Activated CD8-positive, alpha-beta T cell treated with anti-CD3 and anti-CD28 coated beads, Interleukin-2, amount 10 ng/mL, durations not matched to agents 7 days and 5 days (primary cell): Measurements from ENCODE around the gene ABHD15. TPM values are rescaled to one million over a fixed set of nuclear protein-coding genes. Genes with fewer than 3 reads are reported as not detected.

Experiments used
- ATAC-seq: fragments of 150-1000 bp; cut with Tn5 transposase; one replicate; pipeline ENCODE4 v1.10.0; 2021; ENCODE audit warnings: moderate library complexity
- CTCF ChIA-PET: fragments of 350-600 bp; sonication (Branson Sonifier 250); formaldehyde crosslinking; loops from one replicate; lab custom pipeline; 2021; ENCODE audit warnings: antibody characterized with exemption; lab: Charles Lee
- POLR2A ChIA-PET: fragments of 350-600 bp; sonication (Branson Sonifier 250); formaldehyde crosslinking; loops from one replicate; lab custom pipeline; 2021; ENCODE audit warnings: antibody characterized with exemption; lab: Charles Lee
- DNase-seq: peaks from one replicate; pipeline ENCODE4 v3.0.0-alpha.2; 2020
- H3K27ac Mint-ChIP-seq: one replicate; pipeline ENCODE4 v1.8.0; 2021; ENCODE audit warnings: mild to moderate bottlenecking, mixed read lengths
- H3K27me3 Mint-ChIP-seq: one replicate; pipeline ENCODE4 v1.8.0; 2021; ENCODE audit warnings: low read depth, mixed read lengths
- H3K36me3 Mint-ChIP-seq: one replicate; pipeline ENCODE4 v1.8.0; 2021; ENCODE audit warnings: low read depth, mixed read lengths
- H3K4me1 Mint-ChIP-seq: one replicate; pipeline ENCODE4 v1.8.0; 2021; ENCODE audit warnings: low read depth, mixed read lengths
- H3K4me3 Mint-ChIP-seq: one replicate; pipeline ENCODE4 v1.8.0; 2021; ENCODE audit warnings: mild to moderate bottlenecking, mixed read lengths
- H3K9me3 Mint-ChIP-seq: one replicate; pipeline ENCODE4 v1.8.0; 2022; ENCODE audit warnings: mixed read lengths; ENCODE audit not compliant: insufficient read depth
- total RNA-seq, 2 experiments: library from RNA; stranded (reverse); gene quantifications; one replicate each; pipeline ENCODE4 v1.2.3, GENCODE V29; 2021

ABHD15 gene, protein sequence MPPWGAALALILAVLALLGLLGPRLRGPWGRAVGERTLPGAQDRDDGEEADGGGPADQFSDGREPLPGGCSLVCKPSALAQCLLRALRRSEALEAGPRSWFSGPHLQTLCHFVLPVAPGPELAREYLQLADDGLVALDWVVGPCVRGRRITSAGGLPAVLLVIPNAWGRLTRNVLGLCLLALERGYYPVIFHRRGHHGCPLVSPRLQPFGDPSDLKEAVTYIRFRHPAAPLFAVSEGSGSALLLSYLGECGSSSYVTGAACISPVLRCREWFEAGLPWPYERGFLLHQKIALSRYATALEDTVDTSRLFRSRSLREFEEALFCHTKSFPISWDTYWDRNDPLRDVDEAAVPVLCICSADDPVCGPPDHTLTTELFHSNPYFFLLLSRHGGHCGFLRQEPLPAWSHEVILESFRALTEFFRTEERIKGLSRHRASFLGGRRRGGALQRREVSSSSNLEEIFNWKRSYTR
- 10 to 100 TPM; 21.1 to 21.7 TPM for total RNA-seq

DNA sequence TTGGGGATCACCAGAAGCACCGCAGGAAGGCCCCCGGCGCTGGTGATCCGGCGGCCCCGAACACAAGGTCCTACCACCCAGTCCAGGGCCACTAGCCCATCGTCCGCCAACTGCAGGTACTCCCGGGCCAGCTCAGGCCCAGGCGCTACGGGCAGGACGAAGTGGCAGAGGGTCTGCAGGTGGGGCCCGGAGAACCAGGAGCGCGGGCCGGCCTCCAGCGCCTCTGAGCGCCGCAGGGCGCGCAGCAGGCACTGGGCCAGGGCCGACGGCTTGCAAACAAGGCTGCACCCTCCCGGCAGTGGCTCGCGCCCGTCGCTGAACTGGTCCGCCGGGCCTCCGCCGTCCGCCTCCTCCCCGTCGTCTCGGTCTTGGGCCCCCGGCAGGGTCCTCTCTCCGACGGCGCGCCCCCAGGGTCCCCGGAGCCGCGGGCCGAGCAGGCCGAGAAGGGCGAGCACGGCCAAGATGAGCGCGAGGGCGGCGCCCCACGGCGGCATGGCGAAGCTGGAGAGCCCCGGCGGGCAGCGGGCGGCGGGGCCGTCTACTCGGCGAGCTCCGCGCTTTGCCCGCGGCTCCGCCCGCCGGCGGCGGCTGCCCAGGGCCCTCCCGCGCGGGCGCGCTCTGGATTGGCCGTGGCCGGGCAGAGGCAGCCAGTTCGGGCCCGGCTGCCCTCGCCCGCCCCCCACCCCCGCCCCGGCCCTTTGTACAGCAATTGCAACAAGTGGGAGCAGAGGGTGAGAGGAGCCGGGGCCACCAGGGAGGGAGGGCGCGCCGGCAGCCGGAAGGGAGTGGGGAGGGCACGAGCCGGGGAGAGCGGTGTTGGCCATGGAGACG lies at the start of gene ABHD15:
Gene ABHD15, minus strand, starts transcription at position 565 of the 831 bp plus-strand sequence. Its CDS starts 71 bp downstream, at position 494.
- peaks cover 45% of the 10 kb centered on the region for H3K4me1 Mint-ChIP-seq
- ATAC-seq: peak; percentile 43
- ChIA-PET CTCF (interaction anchor here (0.8 to 10.9 kb wide), 13 partner anchors 14 to 443 kb away, joined by 3 to 99 read pairs (median 4); partner anchors contain the start of gene ANKRD13B), POLR2A (interaction anchor here (1.0 to 4.7 kb wide), 4 partner anchors 11 to 50 kb away, joined by 3 to 26 read pairs (median 6); no protein-coding TSS in a partner anchor)
- H3K27ac Mint-ChIP-seq: peak within 1 kb of the TSS; percentile 98
- H3K9me3 Mint-ChIP-seq: no peaks in the 10 kb centered on the region
- no peaks in the 10 kb centered on the region for H3K27me3 Mint-ChIP-seq
- DNase-seq: peak; percentile 72
- H3K36me3 Mint-ChIP-seq: peaks cover 40% of the 10 kb centered on the region
- peak within 1 kb of the TSS; percentile 96 for H3K4me3 Mint-ChIP-seq

DNA sequence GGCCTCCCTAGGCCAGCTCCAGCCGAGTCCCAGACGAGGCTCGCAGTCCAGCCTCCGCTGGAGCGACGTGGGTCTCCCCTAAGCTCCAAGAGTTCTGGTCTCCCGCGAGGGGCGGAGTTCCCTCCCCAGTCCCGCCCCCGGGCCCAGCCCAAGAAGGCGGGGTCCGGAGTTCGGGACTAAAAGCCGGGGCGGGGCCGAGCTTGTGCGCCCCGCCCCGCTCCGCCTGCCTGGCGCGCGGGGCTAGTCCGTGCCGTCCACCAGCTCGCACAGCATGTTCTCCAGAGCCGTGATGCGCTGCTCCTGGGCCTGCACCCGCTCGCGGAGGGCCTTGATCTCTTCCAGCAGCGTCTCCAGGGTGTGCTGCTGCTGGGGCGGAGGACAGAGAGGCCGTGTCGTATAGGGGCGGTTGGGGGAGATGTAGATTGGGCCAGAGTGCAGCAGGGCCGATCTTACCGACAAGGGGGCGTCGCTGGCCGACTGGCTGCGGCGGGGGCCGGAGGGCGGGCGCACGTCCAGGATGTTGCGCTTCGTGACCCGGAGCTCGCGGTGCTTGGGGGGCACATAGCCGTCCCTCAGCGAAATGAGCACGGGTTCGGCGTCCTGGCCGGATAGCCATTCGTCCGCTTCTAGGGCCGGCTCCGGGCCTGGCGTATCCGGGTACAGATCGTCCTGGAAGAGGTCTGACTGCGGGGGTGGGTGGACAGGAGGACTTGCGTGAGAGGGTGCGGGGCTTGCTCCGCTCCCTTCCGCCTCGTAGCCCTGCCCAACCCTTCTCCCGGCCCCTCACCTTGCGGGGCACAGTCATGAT lies 48.9 kb upstream of the ABHD15 start:
- Mint-ChIP-seq H3K27me3 (no peaks in the 10 kb centered on the region), H3K4me3 (peak overlapping the region; percentile 81), H3K36me3 (no peaks in the 10 kb centered on the region), H3K27ac (peak overlapping the region; percentile 97), H3K9me3 (no peaks in the 10 kb centered on the region), H3K4me1 (peaks cover 56% of the 10 kb centered on the region)
- DNase-seq (peak; percentile 89), ATAC-seq (peak; percentile 63)
- ChIA-PET CTCF (interaction anchor here (0.8 to 7.7 kb wide), 21 partner anchors 7 to 477 kb away, joined by 3 to 110 read pairs (median 12); partner anchors contain the start of genes ABHD15, ANKRD13B, CORO6 and SSH2), POLR2A (interaction anchor here (0.9 to 4.6 kb wide), 10 partner anchors 18 to 321 kb away, joined by 3 to 26 read pairs (median 6); partner anchors contain the start of genes ABHD15, SSH2, TAOK1 and TP53I13)

DNA sequence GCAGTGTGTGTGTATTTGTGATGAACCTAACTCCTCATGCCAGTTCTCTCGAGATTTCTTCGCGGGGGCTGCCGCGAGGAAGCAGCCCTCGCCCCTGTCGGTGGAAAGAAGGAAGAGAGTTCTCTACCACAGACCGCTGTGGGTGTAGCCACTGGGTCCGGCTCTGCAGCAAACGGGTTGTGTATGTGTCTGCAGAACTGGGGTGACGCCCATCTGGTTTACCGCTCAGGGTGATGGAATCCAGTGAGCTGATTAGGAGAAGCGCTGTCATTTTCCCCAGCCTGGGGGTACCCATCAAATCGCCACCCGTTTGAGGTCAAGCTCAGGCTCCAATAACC lies 48.2 kb upstream of the ABHD15 start:
- H3K27me3 Mint-ChIP-seq: no peaks in the 10 kb centered on the region
- peak overlapping the region; percentile 97 for H3K27ac Mint-ChIP-seq
- H3K9me3 Mint-ChIP-seq: no peaks in the 10 kb centered on the region
- peak overlapping the region; percentile 81 for H3K4me3 Mint-ChIP-seq
- H3K4me1 Mint-ChIP-seq: peaks cover 56% of the 10 kb centered on the region
- peak; percentile 50 for ATAC-seq
- peak; percentile 94 for DNase-seq
- ChIA-PET CTCF (interaction anchor here (0.8 to 7.7 kb wide), 16 partner anchors 8 to 478 kb away, joined by 3 to 110 read pairs (median 21); partner anchors contain the start of genes ABHD15, ANKRD13B, CORO6 and SSH2), POLR2A (interaction anchor here (0.9 to 4.6 kb wide), 8 partner anchors 18 to 225 kb away, joined by 3 to 26 read pairs (median 4); partner anchors contain the start of genes ABHD15, TAOK1 and TP53I13)
- no peaks in the 10 kb centered on the region for H3K36me3 Mint-ChIP-seq

DNA sequence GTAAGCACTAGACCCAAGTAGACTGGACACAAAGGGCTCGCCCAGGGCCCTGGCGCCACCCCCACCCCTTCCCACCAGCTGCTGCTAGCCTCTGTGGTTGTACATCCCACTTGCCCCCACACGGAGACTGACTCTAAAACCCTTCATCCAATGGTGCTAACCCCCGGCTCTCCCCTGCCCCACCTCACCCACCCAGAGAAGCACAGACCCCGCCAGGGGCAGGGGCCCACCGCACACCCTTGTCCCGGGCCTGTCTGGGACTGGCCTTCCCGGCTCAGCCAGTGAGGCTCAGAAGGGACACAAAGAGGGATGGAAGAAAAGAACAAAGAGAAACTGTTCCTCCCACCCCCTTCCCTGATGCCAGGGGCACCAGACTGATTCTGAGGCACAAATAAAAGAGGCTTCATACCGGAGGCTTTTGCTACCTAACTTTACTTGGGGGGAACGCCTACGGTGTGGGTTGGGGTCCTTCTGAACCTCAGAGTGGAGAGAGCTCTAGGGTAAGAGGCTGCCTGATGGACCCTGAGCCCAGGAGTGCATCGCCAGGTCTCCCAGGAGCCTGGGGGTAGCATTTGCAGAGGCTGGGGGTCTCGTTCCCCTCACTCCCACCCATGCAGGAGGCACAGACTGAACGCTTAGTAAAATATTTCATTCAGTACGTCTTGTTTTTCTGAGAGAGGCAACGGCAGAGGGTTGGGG lies 47.7 kb upstream of the ABHD15 start:
- DNase-seq: no peak
- ChIA-PET POLR2A (interaction anchor here (0.9 to 4.6 kb wide), 6 partner anchors 17 to 46 kb away, joined by 3 to 26 read pairs (median 9); partner anchors contain the start of genes ABHD15 and TP53I13), CTCF (interaction anchor here (0.8 to 7.7 kb wide), 19 partner anchors 8 to 479 kb away, joined by 3 to 110 read pairs (median 9); partner anchors contain the start of genes ABHD15, ANKRD13B, CORO6 and TP53I13)
- Mint-ChIP-seq H3K4me1 (peaks cover 53% of the 10 kb centered on the region), H3K27ac (peak overlapping the region; percentile 97), H3K36me3 (no peaks in the 10 kb centered on the region), H3K4me3 (peak overlapping the region; percentile 81), H3K27me3 (no peaks in the 10 kb centered on the region), H3K9me3 (no peaks in the 10 kb centered on the region)
- ATAC-seq: no peak

DNA sequence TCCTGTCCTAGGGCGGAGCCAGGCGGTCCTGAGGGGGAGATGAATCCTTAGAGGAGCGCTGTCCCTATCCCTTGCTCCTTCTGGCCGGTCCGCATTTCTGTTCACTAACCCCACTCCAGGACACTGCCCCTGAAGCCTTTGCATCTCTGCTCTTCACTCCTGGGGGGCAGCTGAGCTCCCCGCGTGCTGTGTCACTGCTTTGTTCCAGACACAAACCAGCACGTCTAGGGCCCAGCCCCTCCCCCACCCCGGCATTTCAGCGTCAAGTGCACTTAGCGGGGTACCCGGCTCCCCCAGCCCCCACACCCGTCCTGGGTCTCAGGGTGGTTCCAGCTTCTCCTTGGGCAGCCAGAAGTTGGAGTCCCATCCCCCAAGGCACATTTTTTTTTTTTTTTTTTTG lies 47.0 kb upstream of the ABHD15 start:
- H3K4me3 Mint-ChIP-seq: peak overlapping the region; percentile 68
- no peaks in the 10 kb centered on the region for H3K9me3 Mint-ChIP-seq
- ChIA-PET POLR2A (no interaction called here), CTCF (interaction anchor here (1.0 to 7.7 kb wide), 17 partner anchors 9 to 317 kb away, joined by 3 to 110 read pairs (median 6); partner anchors contain the start of genes ABHD15, ANKRD13B, CORO6 and TP53I13)
- H3K4me1 Mint-ChIP-seq: peaks cover 46% of the 10 kb centered on the region
- ATAC-seq: no peak
- DNase-seq: no peak
- no peaks in the 10 kb centered on the region for H3K27me3 Mint-ChIP-seq
- no peaks in the 10 kb centered on the region for H3K36me3 Mint-ChIP-seq
- peak overlapping the region; percentile 49 for H3K27ac Mint-ChIP-seq

DNA sequence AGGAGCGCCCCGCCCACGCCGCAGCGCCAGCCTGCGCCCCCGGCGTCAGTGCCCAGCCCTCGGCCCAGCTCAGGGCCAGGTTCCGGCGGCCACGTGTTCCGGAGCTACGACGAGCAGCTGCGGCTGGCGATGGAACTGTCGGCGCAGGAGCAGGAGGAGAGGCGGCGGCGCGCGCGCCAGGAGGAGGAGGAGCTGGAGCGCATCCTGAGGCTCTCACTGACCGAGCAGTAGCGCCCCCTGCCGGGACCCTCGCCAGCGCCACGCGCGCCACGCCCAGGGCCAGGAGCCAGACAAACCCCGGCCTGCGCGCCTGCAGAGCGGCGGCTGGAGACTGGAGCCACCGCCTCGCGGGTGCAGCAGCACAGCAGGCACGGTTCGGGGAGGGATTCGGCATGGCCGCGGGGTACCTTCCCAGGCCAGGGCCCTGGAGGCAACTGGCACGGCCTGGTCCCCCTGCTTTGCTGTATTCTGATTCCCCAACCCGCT lies 46.6 kb upstream of the ABHD15 start:
- peak; percentile 48 for ATAC-seq
- DNase-seq: peak; percentile 96
- Mint-ChIP-seq H3K4me1 (peaks cover 45% of the 10 kb centered on the region), H3K4me3 (peak overlapping the region; percentile 68), H3K27ac (no peak overlapping the region), H3K36me3 (no peaks in the 10 kb centered on the region), H3K27me3 (no peaks in the 10 kb centered on the region), H3K9me3 (no peaks in the 10 kb centered on the region)
- CTCF ChIA-PET: interaction anchor here (0.7 to 7.7 kb wide), 18 partner anchors 9 to 317 kb away, joined by 3 to 110 read pairs (median 6); partner anchors contain the start of genes ABHD15, ANKRD13B, CORO6 and TP53I13
- POLR2A ChIA-PET: no interaction called here

DNA sequence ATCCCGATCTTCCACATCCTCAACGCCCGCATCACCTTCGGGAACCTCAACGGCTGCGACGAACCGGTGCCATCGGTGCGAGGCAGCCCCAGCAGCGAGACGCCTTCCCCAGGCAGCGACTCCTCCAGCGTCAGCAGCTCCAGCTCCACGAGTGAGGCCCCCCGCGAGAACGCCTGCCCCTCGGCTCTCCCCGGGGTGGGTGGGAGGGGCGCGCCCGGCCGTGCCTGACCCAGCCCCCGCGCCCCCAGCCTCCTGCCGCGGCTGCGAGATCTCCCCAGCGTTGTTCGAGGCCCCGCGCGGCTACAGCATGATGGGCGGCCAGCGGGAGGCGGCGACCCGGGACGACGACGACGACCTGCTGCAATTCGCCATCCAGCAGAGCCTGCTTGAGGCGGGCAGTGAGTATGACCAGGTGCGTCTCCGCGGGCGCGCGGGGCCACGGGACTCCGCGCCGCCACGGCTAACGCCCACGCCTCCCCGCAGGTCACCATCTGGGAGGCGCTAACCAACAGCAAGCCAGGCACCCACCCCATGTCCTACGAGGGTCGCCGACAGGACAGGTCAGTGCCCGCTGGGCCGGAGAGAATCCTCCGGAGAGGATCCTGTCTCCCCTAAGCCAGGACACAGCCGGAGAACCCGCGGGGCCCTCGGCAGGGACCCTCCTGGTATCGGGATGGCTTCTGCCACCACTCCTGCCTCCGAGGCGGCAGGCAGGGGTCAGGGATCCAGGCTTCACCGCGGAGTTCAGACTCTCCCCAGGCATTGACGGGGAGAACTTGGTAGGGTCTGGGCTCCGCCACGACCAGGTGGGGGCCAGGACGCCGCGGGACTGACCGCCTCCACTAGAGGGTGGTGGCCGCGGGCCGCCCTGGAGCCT lies 45.8 kb upstream of the ABHD15 start:
- ChIA-PET POLR2A (no interaction called here), CTCF (interaction anchor here (0.7 to 7.7 kb wide), 17 partner anchors 8 to 318 kb away, joined by 3 to 110 read pairs (median 6); partner anchors contain the start of genes ABHD15, ANKRD13B, CORO6 and TP53I13)
- ATAC-seq (no peak), DNase-seq (no peak)
- Mint-ChIP-seq H3K4me1 (peaks cover 39% of the 10 kb centered on the region), H3K27me3 (no peaks in the 10 kb centered on the region), H3K4me3 (peak overlapping the region; percentile 49), H3K27ac (no peak overlapping the region), H3K9me3 (no peaks in the 10 kb centered on the region), H3K36me3 (no peaks in the 10 kb centered on the region)

DNA sequence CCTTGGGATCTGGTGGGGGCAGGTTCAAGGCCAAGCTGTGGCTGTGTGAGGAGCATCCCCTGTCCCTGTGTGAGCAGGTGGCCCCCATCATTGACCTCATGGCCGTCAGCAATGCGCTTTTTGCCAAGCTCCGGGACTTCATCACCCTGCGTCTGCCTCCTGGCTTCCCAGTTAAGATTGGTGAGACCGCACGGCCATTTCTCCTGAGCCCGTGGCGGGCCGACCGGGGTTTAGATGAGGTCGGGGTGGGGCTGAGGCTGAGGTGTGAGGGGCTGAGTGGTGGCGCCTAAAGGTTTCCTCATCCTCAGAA lies 45.2 kb upstream of the ABHD15 start:
- DNase-seq (no peak), ATAC-seq (no peak)
- Mint-ChIP-seq H3K36me3 (no peaks in the 10 kb centered on the region), H3K9me3 (no peaks in the 10 kb centered on the region), H3K27ac (no peak overlapping the region), H3K27me3 (no peaks in the 10 kb centered on the region), H3K4me3 (no peak overlapping the region), H3K4me1 (peaks cover 33% of the 10 kb centered on the region)
- CTCF ChIA-PET: no interaction called here
- POLR2A ChIA-PET: no interaction called here

DNA sequence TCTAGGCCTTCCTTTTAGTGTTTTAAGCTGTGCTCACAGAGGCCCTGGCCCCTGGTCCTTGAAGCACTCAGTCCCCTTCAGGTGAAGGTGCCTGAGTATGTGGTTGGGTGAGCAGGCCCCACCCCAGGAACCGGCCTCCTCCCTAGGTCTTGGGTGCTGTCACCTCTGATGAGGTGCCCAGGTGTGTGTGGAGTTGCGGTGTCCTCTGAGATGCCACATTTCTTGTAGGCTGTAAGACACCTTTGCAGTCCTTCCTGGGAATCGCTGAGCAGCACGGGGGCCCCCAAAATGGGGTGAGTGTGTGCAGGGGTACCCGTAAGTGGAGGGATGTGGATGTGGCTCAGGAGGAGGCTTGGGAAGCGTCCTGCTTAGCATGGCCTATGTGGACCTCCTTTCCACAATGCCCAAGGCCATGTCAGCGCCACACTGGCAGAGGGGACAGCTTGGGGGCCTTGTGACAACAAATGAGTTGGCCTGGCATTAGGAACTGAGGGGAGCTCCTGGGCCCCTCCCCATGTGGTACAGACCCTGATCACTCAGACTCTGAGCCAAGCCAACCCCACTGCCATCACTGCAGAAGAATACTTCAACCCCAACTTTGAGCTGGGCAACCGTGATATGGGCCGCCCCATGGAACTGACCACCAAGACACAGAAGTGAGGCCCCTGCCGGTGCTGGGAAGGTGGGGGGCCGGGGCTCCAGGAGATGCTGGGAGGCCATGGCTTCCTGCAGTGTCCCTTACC lies 44.7 kb upstream of the ABHD15 start:
- ATAC-seq (no peak), DNase-seq (no peak)
- Mint-ChIP-seq H3K36me3 (no peaks in the 10 kb centered on the region), H3K27ac (no peak overlapping the region), H3K9me3 (no peaks in the 10 kb centered on the region), H3K4me3 (no peak overlapping the region), H3K4me1 (peaks cover 28% of the 10 kb centered on the region), H3K27me3 (no peaks in the 10 kb centered on the region)
- POLR2A ChIA-PET: no interaction called here
- CTCF ChIA-PET: no interaction called here
